Mesenteric fat pad (tissue), 1 donor: ENCODE data around the gene JPT2. TPM values are rescaled to one million over a fixed set of nuclear protein-coding genes. Genes with fewer than 3 reads are reported as not detected.

Source experiments
- microRNA-seq: library from miRNA; unstranded; fragments of <30 nt; microRNA quantifications from one replicate; pipeline ENCODE4 v1.2.0, GENCODE V29; 2020; ENCODE audit warnings: borderline number of aligned reads
- total RNA-seq: library from RNA; stranded (reverse); fragmentation: NEBNext Ultra II Directional; extraction: Animal tissue kit (Norgen Biotek cat#: 25700); gene quantifications from one replicate; pipeline ENCODE4 v1.2.1, GENCODE V29; 2021
- donor health status: DM: yes; HTN: yes; CAD: no.

JPT2 gene
- total RNA-seq, 1 donor from 2014 or later: 39.0 TPM

Small RNAs within 50 kb of the gene (microRNA-seq; reads per million reads assigned to microRNA genes)
- gene MIR3177: not detected

Other genes with a start within 250 kb of the JPT2 start
- gene PERCC1, start 247.2 kb upstream of the JPT2 start, total RNA-seq: 0.35 TPM
- 0.45 TPM for gene CCDC154, start 233.7 kb upstream of the JPT2 start, total RNA-seq
- 80.8 TPM for gene CLCN7, start 203.3 kb upstream of the JPT2 start, total RNA-seq
- 0.35 TPM for gene PTX4, start 189.3 kb upstream of the JPT2 start, total RNA-seq
- gene TELO2, start 184.9 kb upstream of the JPT2 start, total RNA-seq: 25.7 TPM
- 37.2 TPM for gene TMEM204, start 144.6 kb upstream of the JPT2 start, total RNA-seq
- gene IFT140, start 66.2 kb upstream of the JPT2 start, total RNA-seq: 12.7 TPM
- gene CRAMP1, start 65.9 kb upstream of the JPT2 start, total RNA-seq: 15.4 TPM
- 55.6 TPM for gene MAPK8IP3, start 27.9 kb downstream of the JPT2 start, total RNA-seq
- 34.6 TPM for gene NME3, start 93.3 kb downstream of the JPT2 start, total RNA-seq
- gene EME2, start 94.5 kb downstream of the JPT2 start, total RNA-seq: 14.5 TPM
- gene MRPS34, start 94.9 kb downstream of the JPT2 start, total RNA-seq: 71.3 TPM
- 28.8 TPM for gene SPSB3, start 104.3 kb downstream of the JPT2 start, total RNA-seq
- gene NUBP2, start 104.7 kb downstream of the JPT2 start, total RNA-seq: 35.1 TPM
- not detected for gene IGFALS, start 115.4 kb downstream of the JPT2 start, total RNA-seq
- 58.4 TPM for gene HAGH, start 148.5 kb downstream of the JPT2 start, total RNA-seq
- 17.9 TPM for gene FAHD1, start 148.9 kb downstream of the JPT2 start, total RNA-seq
- gene MEIOB, start 193.9 kb downstream of the JPT2 start, total RNA-seq: not detected
- gene HS3ST6, start 240.1 kb downstream of the JPT2 start, total RNA-seq: not detected